Activated T-cell treated with anti-CD3 and anti-CD28 coated beads, Interleukin-2, amount 50 U/mL, for 1 hour (primary cell): ENCODE measurements around the gene RSAD2.
"Not testable (repeated sequence)": the region's sequence is repeated elsewhere in the genome, so short reads cannot be mapped to it uniquely, and the experiment has no call there.

Experiments used
- DNase-seq: peaks from one replicate; pipeline ENCODE4 v3.0.0-alpha.2; 2020

The RSAD2 gene

DNA sequence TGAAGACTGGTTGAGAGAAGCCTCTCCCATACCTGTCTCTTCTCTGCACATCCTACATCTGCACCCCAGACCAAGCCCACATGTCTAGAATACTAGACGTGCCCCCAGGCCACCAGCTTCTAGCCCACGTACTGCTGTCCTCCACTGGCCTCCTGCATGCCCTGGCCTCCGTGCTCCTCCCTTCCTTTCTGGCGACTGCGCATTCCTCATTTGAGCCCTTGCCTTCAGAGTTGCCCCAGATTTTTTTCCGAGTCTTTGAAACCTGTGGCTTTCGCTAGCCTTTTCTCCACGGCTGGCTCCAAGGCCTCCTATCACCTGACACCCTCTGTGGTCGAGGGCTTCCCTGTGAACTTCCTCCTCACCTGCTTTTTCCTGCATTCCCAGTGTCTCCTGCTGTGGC is 50.9 kb downstream of the RSAD2 start:
- no peak for DNase-seq

DNA sequence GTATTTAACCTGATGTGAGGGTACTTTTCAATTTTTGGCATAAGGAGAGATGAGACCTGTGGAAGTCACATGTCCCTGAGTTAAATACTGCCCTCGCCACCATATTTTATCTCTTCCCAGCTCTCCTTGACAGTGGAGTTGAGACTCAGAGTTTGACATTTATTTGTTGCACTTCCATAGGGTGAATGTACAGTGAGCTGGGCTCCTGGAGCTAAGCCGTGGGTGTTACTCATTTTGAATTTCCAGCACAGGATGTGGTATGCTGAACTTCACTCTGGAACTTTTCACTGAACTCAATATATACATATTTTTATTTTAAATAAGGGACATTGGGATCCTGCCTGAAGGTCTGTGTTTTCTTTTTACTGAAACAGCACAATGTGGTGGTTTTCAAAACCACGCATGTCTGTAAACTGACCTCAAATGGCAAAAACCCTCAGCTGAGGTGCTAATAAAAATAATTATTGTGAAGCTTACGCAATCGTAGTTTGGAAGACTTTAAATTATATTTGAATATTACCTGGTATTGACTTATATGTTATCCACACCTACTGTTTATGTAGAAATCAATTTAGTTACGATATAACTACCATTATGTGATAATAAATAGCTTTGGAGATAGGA is 51.7 kb downstream of the RSAD2 start:
- no peak for DNase-seq

DNA sequence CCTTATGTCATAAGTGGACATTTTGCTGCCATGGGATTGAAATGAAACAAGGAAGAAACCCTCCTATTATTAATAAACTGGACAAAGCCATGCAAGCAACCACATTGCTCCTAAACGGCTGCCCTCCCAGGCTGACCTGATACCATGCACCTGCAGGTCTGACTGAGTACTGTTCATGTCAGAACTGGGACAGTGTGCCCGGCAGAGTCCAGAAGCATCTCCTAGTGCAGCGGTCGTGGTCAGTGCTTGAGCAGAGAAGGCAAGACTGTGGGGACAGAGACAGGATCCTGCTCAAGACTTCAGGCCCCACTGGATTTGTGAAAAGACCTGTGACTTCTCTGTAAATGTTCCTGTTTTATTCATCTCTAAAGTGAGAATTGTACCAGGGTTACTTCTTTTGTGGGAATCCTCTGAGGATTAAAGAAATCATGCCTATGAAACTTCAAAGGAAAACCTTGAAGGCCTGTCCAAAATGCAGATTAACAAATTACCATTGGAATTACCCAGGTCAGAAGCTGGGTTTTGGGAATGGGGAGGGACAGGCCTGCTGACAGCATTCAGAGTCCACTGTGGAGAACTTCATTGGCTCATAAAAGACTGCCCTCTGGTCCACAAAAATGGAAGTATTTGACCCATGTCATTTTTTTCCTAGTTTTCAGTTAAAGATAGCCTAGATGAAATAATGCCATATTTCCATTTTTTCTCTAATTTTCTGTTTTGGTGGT is 53.5 kb downstream of the RSAD2 start:
- no peak for DNase-seq

DNA sequence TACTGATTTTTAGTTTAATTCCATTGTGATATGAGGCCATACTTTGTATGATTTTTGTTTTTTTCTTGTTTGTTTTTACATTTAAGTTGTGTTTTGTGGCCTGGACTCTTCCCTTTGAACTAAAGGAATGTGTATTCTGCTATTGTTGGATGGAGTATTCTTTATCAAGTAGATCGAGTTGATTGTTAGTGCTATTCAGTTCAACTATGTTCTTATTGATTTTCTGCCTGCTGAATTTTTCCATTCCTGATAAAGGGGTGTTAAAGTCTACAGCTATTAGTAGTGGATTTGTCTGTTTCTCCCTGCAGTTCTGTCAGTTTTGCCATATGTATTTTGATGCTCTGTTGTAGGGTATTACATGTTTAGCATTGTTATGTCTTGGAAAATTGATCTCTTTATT is 54.2 kb downstream of the RSAD2 start:
- no peak for DNase-seq

DNA sequence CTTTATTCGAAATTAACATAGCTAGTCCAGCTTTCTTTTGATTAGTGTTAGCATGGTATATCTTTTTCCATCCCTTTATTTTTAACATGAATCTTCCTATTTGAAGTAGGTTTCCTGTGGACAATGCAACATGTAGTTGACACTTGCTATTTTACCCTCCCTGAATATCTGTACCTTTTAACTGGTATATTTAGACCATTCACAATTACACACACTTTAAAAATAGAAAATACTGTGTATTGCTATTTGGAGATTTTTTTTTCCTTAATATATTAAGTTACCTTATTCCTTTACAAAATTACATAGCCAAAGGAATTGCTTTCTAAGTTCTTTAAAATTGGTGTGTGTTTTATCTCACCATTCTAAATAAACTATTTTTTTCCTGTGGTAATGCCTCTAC is 54.6 kb downstream of the RSAD2 start:
- DNase-seq = no peak

DNA sequence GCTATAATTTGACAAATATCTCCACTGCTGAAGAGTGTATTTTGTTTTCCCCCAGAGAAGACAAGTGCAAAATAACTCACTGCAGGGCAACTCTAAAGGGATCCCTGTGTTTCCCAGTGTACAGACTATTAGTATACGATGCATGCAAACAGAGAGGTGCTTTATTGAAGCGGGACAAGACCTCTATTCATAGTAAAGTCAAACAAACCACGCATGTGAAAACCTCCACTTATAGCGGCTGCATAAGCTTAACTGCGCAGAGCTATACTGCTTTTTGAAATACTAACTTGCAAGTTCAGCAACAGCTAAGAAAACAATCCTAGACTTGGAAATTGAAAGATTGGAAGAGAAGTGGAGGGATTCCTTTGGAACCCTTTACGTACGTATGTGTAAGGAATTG is 55.3 kb downstream of the RSAD2 start:
- no peak for DNase-seq

DNA sequence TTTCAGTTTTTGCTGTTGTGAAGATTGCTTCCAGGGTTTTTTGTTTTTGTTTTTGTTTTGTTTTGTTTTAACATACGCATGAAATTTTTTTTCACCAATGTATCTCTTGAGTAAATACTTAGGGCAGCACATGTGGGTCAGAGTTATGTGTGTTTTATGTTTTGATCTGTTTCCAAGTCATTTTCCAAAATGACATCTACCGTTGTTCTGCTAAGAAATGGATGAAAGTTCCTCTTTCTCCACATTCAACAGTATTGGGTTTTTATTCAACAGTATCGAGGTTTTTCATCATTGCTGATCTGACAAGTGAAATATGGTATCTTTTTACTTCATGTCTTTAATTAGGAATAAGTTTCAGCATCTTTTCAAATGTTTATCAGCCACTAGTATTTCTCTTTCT is 56.3 kb downstream of the RSAD2 start:
- no peak for DNase-seq

DNA sequence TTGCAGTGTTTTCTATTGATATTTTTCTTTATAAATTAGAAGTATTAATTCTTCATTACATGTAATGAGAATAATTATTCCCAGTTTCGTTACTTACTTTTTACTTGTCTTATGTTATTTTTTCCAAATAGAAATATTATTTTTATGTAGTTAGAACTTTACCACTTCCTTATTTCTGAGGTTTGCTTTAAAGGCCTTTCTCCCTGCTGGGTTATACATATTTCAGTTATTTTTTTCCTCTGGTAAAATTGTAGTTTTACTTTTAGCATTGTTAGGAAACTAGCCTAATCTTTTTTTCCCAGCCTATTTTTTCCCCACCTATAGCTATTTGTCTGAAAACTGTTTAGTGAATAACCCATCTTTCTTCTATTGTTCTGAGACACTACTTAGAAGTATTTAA is 56.8 kb downstream of the RSAD2 start:
- no peak for DNase-seq

DNA sequence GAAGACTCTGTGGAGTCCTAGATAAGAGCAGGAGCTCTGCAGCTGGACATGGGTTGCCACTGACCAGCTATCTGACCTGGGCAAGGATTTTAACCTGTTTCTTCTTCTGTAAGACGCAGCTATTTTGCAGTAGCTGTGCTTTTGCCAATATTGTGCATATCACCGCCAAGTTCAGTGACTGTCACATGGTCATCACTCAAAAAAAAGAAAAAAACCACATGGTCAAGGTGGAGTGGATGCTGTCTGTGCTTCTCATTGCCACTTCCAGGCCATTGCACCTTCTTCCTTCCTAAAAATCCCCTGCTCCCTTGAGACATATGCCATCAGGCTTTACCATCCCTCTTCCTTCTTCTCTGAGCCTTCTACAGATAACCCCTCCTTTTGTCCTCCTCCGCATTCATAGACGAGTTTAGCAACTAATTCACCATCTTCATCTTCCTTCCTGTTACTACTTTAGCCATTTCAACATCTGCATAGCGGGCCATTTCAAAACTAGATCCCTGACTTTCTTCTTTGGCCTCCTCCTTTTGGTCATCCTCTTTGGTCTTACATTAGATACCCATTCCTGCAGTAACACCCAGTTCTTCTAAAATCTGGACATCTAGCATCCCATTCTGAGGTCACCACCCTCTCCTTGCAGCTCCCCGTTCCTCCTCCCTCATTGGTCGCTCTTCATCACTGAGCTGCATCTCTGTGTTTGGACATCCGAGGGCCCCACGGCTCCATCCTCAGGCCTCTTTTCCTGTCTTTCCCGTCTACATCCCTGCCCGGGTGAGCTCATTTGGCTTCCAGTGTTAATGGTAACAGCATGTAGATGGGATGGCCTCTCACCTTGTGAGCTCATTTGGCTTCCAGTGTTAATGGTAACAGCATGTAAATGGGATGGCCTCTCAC is 57.4 kb downstream of the RSAD2 start:
- no peak for DNase-seq

DNA sequence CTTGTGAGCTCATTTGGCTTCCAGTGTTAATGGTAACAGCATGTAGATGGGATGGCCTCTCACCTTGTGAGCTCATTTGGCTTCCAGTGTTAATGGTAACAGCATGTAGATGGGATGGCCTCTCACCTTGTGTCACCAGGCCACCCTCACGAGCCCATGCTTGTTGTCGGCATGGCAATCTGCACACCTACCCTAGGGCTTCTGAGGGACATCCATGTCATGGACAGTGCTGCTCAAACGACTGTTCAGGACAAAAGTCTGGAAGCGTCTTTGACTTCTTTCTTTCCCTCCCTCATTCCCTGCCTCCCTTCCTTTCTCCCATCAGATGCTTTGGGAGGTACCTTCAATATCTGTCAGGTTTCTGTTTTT is 58.1 kb downstream of the RSAD2 start:
- DNase-seq = not testable (repeated sequence)

DNA sequence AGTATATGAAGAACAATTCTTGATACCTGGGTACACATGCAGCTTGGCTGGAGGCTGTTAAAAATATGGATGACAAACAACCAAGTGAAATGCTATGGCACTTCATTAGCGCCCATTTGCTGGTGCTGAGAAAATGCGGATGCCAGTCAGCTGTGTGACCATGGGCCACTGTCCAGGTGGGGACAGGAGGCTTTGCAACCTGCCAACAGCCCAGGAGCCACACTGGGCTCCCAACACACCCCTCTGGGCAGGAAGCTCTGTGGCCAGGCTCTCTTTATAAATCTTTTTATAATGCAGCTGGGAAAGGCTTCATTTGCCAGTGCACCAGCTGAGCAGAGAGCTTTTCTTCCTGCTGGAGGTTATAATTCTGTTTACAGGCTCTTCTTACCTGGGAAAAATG is 59.6 kb downstream of the RSAD2 start:
- no peak for DNase-seq

DNA sequence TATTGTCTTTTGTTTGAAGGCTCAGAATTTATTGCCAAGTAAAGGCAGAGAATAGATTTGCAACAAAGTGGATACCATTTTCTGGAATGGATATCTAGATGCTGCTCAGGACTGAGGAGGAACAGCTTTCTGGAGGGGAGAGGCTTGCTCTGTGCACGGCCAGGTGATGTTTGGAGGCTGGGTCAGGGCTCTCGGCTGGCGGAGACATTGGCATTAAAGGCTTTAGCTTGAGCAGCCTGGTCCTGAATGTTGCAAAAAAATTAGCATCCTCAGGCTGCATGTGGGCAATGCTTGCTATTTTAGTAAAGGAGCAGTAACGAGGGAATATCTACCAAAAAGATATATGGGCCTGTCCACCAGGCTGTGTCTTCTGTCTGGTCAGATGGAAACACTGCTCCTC is 60.0 kb downstream of the RSAD2 start:
- no peak for DNase-seq

DNA sequence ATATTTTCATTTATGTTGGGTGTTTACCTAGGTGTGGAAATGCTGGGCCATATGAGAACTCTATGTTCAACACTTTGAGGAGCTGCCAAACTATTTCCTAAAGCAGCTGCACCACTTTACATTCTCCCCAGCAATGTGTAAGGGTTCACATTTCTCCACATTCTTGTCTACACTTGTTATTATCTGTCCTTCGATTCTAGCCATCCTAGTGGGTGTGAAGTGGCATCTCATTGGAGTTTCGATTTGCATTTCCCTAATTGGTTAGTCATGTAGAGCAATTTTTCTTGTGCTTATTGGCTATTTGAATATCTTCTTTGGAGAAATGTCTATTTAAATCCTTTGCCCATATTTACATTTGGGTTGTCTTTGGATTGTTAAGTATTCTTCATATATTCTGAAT is 61.5 kb downstream of the RSAD2 start:
- no peak for DNase-seq

DNA sequence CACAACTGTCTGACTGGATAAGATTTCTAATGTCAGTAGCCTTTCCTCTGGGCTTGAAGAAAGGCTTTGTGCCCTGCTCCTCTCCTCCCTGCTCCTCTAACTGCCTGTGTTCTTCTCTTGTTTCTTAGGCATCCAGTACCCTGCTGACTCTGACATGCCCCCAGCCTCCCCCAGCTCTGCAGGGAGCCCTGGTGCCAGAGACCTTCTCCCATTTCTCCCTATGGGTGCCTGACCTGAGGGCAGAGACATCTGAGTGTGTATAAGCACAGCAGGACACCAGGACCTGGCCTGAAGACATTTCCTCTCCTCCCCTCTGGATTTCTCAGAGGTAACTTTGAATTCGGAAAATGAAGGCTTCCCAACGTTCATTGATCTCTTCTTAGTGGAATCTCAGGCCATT is 63.2 kb downstream of the RSAD2 start:
- DNase-seq = no peak

DNA sequence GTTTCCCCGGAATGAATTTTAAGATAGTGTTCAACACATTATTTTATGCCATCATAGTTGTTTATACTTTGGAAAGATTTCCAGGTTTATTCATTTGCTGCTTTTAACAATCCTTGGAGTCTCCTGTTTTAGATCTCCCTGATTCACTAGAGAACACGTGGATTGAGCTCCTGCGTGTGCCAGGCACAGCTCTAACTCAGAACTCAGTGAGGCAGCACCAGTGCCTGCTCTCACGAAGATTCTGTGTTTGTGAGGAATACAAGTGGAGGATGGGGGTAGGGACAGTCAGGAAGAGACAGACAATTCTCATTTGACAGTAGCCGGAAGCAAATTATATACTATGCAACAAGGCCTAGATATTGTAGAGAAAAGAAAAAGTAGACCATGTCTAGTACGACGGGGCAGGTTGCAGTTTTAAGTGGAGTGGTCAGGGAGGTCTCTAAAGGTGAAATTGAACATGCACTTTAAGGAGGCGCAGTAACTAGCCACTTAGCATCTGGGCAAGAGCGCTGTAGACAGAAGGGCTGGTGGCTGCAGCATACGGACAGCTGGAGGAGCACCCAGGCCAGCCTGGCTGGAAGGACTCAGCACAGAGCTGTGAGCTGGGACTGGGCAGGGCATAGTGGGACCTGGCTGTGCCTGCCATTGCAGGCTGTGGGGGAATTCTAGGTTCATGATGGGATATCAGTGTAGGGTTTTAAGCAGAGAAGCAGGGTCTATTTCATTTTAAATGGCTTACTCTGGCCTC is 63.9 kb downstream of the RSAD2 start:
- no peak for DNase-seq

DNA sequence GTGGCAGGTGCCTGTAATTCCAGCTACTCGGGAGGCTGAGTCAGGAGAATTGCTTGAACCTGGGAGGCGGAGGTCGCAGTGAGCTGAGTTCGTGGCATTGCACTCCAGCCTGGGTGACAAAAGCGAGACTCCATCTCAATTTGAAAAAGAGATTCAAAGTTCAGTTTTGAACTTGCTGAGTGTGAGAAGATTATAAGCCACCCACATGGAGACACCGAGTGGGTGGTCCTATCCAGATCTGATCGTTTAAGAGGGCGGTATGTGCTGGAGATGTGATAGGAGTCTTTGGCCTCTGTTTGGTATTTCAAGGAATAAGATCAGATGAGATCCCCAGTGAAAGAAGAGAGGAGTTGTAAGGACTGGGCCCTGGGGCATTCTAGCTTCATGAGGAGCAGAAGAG is 65.3 kb downstream of the RSAD2 start:
- DNase-seq = no peak

DNA sequence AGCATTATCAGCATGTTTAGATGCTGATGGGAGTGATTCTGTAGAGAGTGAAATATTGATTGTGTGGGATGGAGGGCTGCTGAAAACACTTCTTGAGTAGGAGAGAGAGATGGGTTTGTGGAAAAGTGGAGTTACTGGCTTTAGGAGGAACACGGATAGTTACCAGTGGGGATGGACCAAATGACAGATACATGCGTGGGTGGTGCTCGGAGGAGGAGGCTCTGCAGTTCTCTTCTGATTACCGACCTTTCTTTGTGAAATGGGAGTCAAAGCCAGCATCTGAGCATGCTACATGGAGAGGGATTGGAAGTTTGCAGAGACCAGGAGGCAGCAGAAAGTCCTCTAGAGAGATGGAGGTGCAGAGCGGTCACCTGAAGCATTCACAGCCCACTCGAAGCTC is 65.9 kb downstream of the RSAD2 start:
- DNase-seq = no peak

DNA sequence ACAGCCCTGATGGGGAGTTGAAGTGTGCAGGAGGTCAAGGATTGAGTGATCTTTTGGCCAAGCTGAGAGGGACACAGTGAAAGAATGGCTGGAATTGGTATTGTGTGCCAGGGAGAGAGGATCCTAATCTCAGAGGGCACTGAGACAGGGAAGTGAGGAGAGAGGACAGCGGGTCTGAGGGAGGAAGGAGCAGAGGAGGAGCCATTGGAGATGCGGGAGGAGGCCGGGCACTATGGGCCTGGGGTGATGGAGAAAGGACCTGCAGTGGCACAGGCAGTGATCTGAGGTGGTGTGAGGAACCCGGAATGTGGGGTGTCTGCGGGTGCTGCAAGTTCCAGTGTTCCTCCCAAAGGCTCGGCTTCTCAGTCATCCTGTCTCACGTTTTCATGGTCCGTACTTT is 66.4 kb downstream of the RSAD2 start:
- no peak for DNase-seq

DNA sequence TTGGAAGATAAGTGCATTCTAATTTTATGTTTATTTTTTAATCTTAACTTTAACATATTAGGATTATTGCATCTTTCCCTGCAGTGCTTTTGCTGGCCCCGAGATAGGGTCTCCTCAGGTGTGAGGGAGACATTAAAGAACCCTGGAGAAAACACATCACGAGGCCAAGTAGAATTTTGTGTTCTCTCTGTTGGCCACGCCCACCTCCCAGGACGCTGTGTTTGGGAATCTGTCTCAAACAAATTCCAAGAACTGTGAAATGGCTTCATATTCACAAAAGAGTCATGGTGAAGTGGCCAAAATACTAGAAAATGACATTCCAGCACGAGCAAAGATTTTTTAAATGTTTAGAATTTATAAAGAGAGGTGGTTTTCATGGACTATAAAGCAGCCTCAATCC is 67.0 kb downstream of the RSAD2 start:
- no peak for DNase-seq

DNA sequence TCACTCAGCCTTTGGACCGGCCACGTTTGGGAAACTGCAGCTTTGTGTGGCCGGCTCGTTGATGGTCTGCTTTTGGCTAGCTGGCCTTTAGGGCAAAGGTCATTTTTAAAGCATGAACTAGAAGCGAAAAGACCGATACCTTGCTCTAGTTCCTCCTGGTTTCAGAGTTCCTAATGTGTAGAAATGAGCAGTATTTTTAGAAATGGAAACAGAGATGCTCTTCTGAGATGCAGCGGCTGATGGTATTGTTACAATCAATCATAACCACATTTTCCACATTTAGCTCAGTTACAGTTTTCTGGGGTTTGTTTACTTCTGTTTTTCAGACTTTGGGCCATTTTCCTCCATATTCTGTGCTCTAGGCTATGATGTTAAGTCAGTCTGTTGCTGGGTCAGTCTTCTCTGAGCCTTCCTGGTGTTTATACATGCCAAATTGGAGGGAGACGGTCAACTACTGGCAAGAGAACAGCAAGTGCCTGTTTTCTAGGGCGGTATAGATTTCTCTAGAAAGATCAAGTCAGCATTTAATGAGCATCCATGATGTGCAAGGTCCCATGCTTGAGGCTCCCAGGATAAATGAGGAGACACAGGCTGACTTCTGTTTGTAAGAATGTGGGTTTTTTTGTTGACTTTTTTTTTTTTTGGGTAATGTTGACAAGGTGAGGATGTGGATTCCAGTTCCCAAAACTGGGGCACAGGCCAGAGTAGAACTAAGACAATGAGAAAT is 67.7 kb downstream of the RSAD2 start:
- DNase-seq = no peak

DNA sequence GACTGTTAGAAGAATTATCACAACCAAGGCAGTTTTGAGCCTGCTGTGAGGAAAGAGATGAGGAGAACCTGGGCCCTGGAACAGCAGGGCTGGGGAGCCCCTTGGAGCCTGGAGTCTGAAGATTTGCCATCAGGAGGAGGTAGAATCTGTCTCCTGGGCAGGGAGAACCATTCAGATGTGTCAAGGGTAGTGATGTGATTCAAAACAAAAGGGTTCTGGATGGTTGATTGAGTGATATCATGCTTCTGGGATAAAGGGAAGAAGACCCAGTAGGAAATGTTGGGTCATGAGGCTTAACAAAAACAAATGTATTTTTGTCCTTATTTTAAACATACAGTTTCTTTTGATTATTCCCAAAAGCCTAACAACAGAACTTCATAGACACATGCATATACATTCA is 68.2 kb downstream of the RSAD2 start:
- DNase-seq = no peak

DNA sequence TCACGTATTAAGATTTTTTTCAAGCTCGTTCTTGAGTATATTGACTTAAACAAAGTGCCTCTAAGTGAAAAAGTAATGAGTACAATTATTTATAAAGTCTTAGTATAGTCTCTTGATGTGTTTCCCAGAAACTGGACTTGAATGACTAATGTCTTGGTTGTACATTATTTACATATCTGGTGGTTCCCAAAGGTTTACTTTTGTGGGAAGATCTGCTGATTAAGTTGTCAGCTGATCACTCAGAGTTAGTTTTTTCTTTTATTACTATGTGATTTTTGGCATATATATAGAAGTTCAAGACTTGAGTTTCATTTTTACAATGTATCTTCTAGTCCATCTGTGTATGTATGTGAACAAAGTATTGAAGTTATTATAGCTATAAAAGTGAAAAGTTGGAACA is 69.1 kb downstream of the RSAD2 start:
- no peak for DNase-seq
